ENCODE results near the gene LDB2.
"Not testable (repeated sequence)": the region's sequence is repeated elsewhere in the genome, so short reads cannot be mapped to it uniquely, and the experiment has no call there.

Gene LDB2

DNA sequence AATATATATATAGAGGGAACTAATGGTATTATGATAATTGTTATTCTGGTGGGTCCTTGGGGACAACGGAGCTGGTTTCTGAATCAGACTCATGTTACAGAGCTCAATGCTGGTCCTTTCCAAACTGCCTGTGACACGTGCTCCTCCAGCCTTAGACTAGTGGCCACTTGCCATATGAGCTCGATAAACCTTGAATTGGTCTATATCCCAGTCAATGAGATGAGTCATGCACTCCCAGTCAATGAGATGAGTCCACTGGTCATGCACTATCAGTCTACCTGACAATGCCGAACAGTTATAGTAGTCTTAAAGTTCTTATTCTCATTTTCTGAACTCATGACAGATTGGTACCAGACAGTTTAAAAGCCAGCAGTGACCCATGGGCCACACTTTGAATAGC lies 325.2 kb downstream of the LDB2 start:
- no peak overlapping the region for H3K4me3 ChIP-seq (ENCODE audit: low read depth, low read length)
- TF ChIP-seq, protein P1, sequence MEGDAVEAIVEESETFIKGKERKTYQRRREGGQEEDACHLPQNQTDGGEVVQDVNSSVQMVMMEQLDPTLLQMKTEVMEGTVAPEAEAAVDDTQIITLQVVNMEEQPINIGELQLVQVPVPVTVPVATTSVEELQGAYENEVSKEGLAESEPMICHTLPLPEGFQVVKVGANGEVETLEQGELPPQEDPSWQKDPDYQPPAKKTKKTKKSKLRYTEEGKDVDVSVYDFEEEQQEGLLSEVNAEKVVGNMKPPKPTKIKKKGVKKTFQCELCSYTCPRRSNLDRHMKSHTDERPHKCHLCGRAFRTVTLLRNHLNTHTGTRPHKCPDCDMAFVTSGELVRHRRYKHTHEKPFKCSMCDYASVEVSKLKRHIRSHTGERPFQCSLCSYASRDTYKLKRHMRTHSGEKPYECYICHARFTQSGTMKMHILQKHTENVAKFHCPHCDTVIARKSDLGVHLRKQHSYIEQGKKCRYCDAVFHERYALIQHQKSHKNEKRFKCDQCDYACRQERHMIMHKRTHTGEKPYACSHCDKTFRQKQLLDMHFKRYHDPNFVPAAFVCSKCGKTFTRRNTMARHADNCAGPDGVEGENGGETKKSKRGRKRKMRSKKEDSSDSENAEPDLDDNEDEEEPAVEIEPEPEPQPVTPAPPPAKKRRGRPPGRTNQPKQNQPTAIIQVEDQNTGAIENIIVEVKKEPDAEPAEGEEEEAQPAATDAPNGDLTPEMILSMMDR (IDR thresholded peaks at IDR 0.05; ENCODE audit: insufficient read depth, low read depth, low read length, missing control alignments), result no peak
- DNase-seq (ENCODE audit: low read depth), result no peak

DNA sequence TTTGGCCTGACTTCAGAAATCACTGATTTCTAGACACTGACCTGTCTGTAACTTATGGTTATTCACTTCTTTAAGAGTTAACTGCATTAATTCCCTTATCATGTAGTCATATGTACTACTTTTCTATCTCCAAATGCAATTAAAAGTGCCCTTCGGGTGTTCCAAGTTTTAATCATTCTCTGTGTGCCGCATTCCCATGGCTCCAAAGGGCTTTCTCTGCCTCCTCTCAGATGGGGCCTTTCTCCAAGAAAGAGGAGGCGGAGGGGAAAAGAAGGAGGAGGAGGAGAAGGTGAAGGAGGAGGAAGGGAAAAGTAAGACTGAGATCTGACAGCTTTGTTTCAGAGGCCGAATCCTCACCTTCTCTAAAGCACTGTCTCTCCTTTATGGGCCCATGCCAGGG lies 325.8 kb downstream of the LDB2 start:
- no peak for DNase-seq (ENCODE audit: low read depth)
- no peak overlapping the region for H3K4me3 ChIP-seq (ENCODE audit: low read depth, low read length)
- TF ChIP-seq, protein P1 (IDR thresholded peaks at IDR 0.05; ENCODE audit: insufficient read depth, low read depth, low read length, missing control alignments), result no peak

DNA sequence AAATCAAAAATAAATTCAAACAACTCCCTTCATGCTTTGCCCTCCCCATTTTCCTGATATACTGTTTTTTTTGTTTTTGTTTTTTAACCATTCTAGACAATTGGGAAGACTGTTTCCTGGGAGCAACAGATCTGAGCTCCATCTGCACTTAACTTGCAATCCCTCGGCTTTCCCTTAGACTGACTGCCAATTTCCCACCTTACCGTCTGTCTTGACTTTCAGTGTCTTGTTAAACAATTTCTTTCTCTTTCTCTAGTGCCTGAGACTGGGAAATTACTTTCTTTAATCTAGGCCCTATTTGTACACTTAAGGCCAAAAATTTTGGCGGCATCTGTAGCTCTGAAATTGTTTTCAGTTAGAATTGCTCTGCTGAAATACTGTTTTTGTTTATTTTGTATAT lies 326.3 kb downstream of the LDB2 start:
- no peak for DNase-seq (ENCODE audit: low read depth)

DNA sequence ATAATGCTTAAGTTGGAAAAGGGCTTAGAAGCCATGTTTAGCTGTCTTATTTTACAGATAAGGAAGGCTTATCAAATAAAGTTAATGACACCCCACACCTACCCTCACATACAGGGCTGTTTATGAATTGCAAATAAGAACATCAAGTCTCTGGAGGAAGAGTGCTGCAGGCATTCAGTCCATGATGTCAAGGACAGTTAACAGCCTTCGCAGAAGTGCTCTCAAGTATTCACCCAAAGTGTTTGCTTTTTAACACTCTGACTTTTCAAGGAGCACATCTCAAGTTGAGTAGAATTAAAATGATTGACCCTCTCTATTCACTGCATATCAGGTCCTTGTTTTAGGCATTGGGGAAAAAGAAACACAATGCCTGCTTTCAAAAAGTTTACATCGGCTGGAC lies 328.7 kb downstream of the LDB2 start:
- TF ChIP-seq, protein P1 (IDR thresholded peaks at IDR 0.05; ENCODE audit: insufficient read depth, low read depth, low read length, missing control alignments), result no peak
- DNase-seq (ENCODE audit: low read depth), result no peak
- H3K4me3 ChIP-seq (ENCODE audit: low read depth, low read length), result no peak overlapping the region

More for the DNA sequence above, 326.3 kb downstream of the LDB2 start:
- TF ChIP-seq, protein P1 (IDR thresholded peaks at IDR 0.05; ENCODE audit: insufficient read depth, low read depth, low read length, missing control alignments), result no peak
- H3K4me3 ChIP-seq (ENCODE audit: low read depth, low read length), result no peak overlapping the region

DNA sequence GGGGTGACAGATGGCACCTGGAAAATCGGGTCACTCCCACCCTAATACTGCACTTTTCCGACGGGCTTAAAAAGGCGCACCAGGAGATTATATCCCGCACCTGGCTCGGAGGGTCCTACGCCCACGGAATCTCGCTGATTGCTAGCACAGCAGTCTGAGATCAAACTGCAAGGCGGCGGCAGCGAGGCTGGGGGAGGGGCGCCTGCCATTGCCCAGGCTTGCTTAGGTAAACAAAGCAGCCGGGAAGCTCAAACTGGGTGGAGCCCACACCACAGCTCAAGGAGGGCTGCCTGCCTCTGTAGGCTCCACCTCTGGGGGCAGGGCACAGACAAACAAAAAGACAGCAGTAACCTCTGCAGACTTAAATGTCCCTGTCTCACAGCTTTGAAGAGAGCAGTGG lies 341.1 kb downstream of the LDB2 start:
- not testable (repeated sequence) for H3K4me3 ChIP-seq (ENCODE audit: low read depth, low read length); DNase-seq (ENCODE audit: low read depth)

DNA sequence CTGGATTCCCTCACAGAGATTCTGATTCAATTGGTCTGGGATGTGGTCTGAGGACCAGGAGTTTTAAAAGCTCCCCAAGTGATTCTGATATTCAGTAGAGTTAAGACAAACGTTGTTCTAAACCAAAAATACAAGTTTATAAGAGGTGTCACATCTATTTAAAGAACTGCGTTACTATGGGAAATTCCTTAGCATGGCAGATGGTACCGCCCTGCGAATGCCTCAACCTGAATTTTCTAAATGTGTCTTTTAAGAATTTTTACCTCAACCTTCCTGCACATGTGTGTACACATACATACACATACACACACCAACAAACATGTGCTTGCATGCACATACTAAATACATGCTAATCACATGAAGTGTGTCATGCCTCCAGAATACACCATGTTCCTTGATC lies 343.3 kb downstream of the LDB2 start:
- DNase-seq (ENCODE audit: low read depth), result no peak
- TF ChIP-seq, protein P1 (IDR thresholded peaks at IDR 0.05; ENCODE audit: insufficient read depth, low read depth, low read length, missing control alignments), result no peak
- no peak overlapping the region for H3K4me3 ChIP-seq (ENCODE audit: low read depth, low read length)

DNA sequence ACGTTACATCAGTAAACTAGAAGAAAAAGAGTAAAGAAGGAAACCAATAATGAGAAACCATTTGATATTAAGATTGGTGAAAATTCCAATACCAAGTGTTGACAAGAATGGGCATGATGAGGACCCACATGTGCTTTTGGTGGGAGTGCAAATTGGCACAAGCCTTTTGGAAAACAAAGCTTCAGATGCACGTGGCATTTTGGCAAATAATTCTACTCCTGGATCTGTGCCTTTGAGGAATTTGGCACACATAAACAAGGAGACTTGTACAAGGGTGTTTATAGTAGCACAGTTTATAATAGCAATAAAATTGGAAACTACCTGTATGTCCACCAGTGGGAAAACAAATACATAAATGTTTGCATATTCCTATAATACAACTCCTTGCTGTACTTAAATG lies 347.9 kb downstream of the LDB2 start:
- TF ChIP-seq, protein P1 (IDR thresholded peaks at IDR 0.05; ENCODE audit: insufficient read depth, low read depth, low read length, missing control alignments), result no peak
- no peak for DNase-seq (ENCODE audit: low read depth)
- no peak overlapping the region for H3K4me3 ChIP-seq (ENCODE audit: low read depth, low read length)

Data from GM12865 (cell line).